SK-N-SH (cell line): ENCODE data around the gene G6PC1. TPM values are rescaled to one million over a fixed set of nuclear protein-coding genes. Genes with fewer than 3 reads are reported as not detected.

Source experiments
- CTCF ChIA-PET: fragments of 300-600, 350-600 bp; formaldehyde crosslinking; extraction: SDS; loops from one replicate; lab custom pipeline; 2021; lab: Yijun Ruan, JAX
- POLR2A ChIA-PET: fragments of 350-600 bp; sonication (Branson Sonifier 250); formaldehyde crosslinking; extraction: SDS; loops from one replicate; lab custom pipeline; 2020; ENCODE audit warnings: antibody characterized with exemption, inconsistent platforms; lab: Yijun Ruan, JAX
- DNase-seq: peaks from one replicate; pipeline ENCODE4 v3.0.0; 2012
- H2AFZ ChIP-seq: fragments of 200-600 bp; sonication (generic); 2 replicates; pipeline ENCODE4 v1.8.1; 2016; ENCODE audit warnings: antibody characterized with exemption, mild to moderate bottlenecking, low read depth
- H3F3A ChIP-seq: fragments of 200-600 bp; sonication (generic); replicated peaks from 2 replicates; pipeline ENCODE3; 2016; ENCODE audit warnings: antibody characterized with exemption, mild to moderate bottlenecking; ENCODE audit not compliant: insufficient read depth
- H3K27ac ChIP-seq, 2 experiments: fragments of 200-500 bp in 1 of 2; fragments of 200-600 bp in 1 of 2; sonication (Bioruptor generic) in 1 of 2; sonication (generic), shearing (Covaris generic) in 1 of 2; 2 replicates each; pipeline versions ENCODE4 v1.5.1 to v1.6.1; 2014 to 2016; ENCODE audit warnings: low read depth in 2 of 2, inconsistent platforms in 1 of 2, low read length in 1 of 2, mild to moderate bottlenecking in 1 of 2, mixed read lengths in 1 of 2
- H3K27me3 ChIP-seq: fragments of 200-600 bp; sonication (generic), shearing (Covaris generic); 2 replicates; pipeline ENCODE4 v1.6.1; 2016; ENCODE audit warnings: mixed run types; ENCODE audit not compliant: insufficient read depth
- H3K36me3 ChIP-seq, 2 experiments: fragments of 200-500 bp in 1 of 2; fragments of 200-600 bp in 1 of 2; sonication (Bioruptor generic) in 1 of 2; sonication (generic) in 1 of 2; replicated peaks in 1 of 2; 2 replicates each; pipeline versions ENCODE3 to v1.5.1; 2014 to 2016; ENCODE audit warnings: low read length in 1 of 2, mild to moderate bottlenecking in 1 of 2; ENCODE audit not compliant: insufficient read depth in 2 of 2, control insufficient read depth in 1 of 2
- H3K4me1 ChIP-seq, 2 experiments: fragments of 200-500 bp in 1 of 2; fragments of 200-600 bp in 1 of 2; sonication (Bioruptor generic) in 1 of 2; sonication (generic), shearing (Covaris generic) in 1 of 2; 2 replicates each; pipeline versions ENCODE4 v1.5.1 to v1.6.1; 2014 to 2016; ENCODE audit warnings: low read depth in 1 of 2, low read length in 1 of 2, mixed run types in 1 of 2; ENCODE audit not compliant: insufficient read depth in 2 of 2, control insufficient read depth in 1 of 2
- H3K4me2 ChIP-seq: fragments of 200-600 bp; sonication (generic), shearing (Covaris generic); 2 replicates; pipeline ENCODE4 v1.6.1; 2017; ENCODE audit warnings: mixed run types
- H3K4me3 ChIP-seq, 2 experiments: fragments of 200-500 bp in 1 of 2; fragments of 200-600 bp in 1 of 2; sonication (Bioruptor generic) in 1 of 2; sonication (generic), shearing (Covaris generic) in 1 of 2; 2 replicates each; pipeline versions ENCODE4 v1.5.1 to v1.8.1; 2014 to 2016; ENCODE audit warnings: low read depth in 2 of 2, inconsistent platforms in 1 of 2, low read length in 1 of 2, mild to moderate bottlenecking in 1 of 2, mixed read lengths in 1 of 2, moderate library complexity in 1 of 2
- H3K79me2 ChIP-seq: fragments of 200-600 bp; sonication (generic); 2 replicates; pipeline ENCODE4 v1.8.1; 2017; ENCODE audit warnings: mild to moderate bottlenecking; ENCODE audit not compliant: insufficient read depth
- H3K9ac ChIP-seq: fragments of 200-600 bp; sonication (generic); 2 replicates; pipeline ENCODE4 v1.6.1; 2017; ENCODE audit warnings: mixed run types
- H3K9me2 ChIP-seq: fragments of 200-600 bp; sonication (generic); 2 replicates; pipeline ENCODE4 v1.6.1; 2017; ENCODE audit warnings: mixed run types
- H3K9me3 ChIP-seq: fragments of 200-600 bp; sonication (generic); 2 replicates; pipeline ENCODE4 v1.6.1; 2017; ENCODE audit warnings: mixed run types, mild to moderate bottlenecking, moderate library complexity
- H4K20me1 ChIP-seq: fragments of 200-600 bp; sonication (generic); 2 replicates; pipeline ENCODE4 v1.6.1; 2017; ENCODE audit warnings: mild to moderate bottlenecking, mixed run types; ENCODE audit not compliant: insufficient read depth
- EZH2phosphoT487 ChIP-seq: fragments of 200-600 bp; sonication (generic); IDR thresholded peaks from 2 replicates; pipeline ENCODE4 v1.6.1; 2017; ENCODE audit warnings: low read depth, mixed run types, mild to moderate bottlenecking, antibody characterized with exemption, moderate library complexity, borderline replicate concordance
- FOXJ3 ChIP-seq: sonication (generic); formaldehyde crosslinking; IDR thresholded peaks from 2 replicates; pipeline ENCODE4 v1.5.1; 2020; ENCODE audit warnings: mild to moderate bottlenecking, missing genetic modification reagents
- FOXM1 ChIP-seq: IDR thresholded peaks from 2 replicates; pipeline ENCODE4 v1.4.0; 2012; ENCODE audit warnings: low read depth, mild to moderate bottlenecking
- GATA2 ChIP-seq: sonication (generic); formaldehyde crosslinking; IDR thresholded peaks from 2 replicates; pipeline ENCODE4 v1.5.0; 2020; ENCODE audit warnings: mild to moderate bottlenecking, missing genetic modification reagents
- MXI1 ChIP-seq: IDR thresholded peaks from 2 replicates; pipeline ENCODE4 v1.6.1; 2012; ENCODE audit warnings: mild to moderate bottlenecking, low read depth, low read length, improper control_type of control experiment
- POLR2AphosphoS5 ChIP-seq: IDR thresholded peaks from 2 replicates; pipeline ENCODE4 v1.6.1; 2012; ENCODE audit warnings: low read depth, low read length
- RCOR1 ChIP-seq: fragments of 150-350 bp; IDR thresholded peaks from 2 replicates; pipeline ENCODE4 v1.6.1; 2017; ENCODE audit warnings: antibody characterized with exemption, low read length
- RFX5 ChIP-seq: IDR thresholded peaks from 2 replicates; pipeline ENCODE4 v1.6.1; 2012; ENCODE audit warnings: mild to moderate bottlenecking, improper control_type of control experiment, low read length
- TEAD4 ChIP-seq: IDR thresholded peaks from 2 replicates; pipeline ENCODE4 v1.4.0; 2012; ENCODE audit warnings: mild to moderate bottlenecking, borderline replicate concordance; ENCODE audit not compliant: insufficient read depth
- WGBS: methylation state at CpG from one replicate; pipeline ENCODE4 v1.1.6; 2017; ENCODE audit warnings: low lambda C conversion rate; 5-methylcytosine and 5-hydroxymethylcytosine counted together
- polyA plus RNA-seq, 3 experiments: library from polyadenylated mRNA; depleted of rRNA; stranded (reverse); fragments of >200 nt; gene quantifications; 2 replicates each; pipeline ENCODE4 v1.2.3, GENCODE V29; 2012
- TF ChIP-seq, protein P1 (sequence below): IDR thresholded peaks from 2 replicates; pipeline ENCODE4 v1.6.1; 2012; ENCODE audit warnings: mild to moderate bottlenecking, low read depth, low read length, moderate library complexity
- TF ChIP-seq, protein P2 (sequence below): fragments of 150-350 bp; IDR thresholded peaks from 2 replicates; pipeline ENCODE4 v1.6.1; 2017; ENCODE audit warnings: antibody characterized with exemption, low read length, low read depth, borderline replicate concordance
- TF ChIP-seq, protein P3 (sequence below): IDR thresholded peaks from 2 replicates; pipeline ENCODE4 v1.4.0; 2012; ENCODE audit warnings: low read depth, borderline replicate concordance

G6PC1 gene
- polyA plus RNA-seq (2012; rRNA removed): not detected in 2 replicates
- polyA plus RNA-seq (2012; cell fraction: cytosol; rRNA removed): not detected in 2 replicates
- polyA plus RNA-seq (2012; cell fraction: nucleus; rRNA removed): not detected in 2 replicates

DNA sequence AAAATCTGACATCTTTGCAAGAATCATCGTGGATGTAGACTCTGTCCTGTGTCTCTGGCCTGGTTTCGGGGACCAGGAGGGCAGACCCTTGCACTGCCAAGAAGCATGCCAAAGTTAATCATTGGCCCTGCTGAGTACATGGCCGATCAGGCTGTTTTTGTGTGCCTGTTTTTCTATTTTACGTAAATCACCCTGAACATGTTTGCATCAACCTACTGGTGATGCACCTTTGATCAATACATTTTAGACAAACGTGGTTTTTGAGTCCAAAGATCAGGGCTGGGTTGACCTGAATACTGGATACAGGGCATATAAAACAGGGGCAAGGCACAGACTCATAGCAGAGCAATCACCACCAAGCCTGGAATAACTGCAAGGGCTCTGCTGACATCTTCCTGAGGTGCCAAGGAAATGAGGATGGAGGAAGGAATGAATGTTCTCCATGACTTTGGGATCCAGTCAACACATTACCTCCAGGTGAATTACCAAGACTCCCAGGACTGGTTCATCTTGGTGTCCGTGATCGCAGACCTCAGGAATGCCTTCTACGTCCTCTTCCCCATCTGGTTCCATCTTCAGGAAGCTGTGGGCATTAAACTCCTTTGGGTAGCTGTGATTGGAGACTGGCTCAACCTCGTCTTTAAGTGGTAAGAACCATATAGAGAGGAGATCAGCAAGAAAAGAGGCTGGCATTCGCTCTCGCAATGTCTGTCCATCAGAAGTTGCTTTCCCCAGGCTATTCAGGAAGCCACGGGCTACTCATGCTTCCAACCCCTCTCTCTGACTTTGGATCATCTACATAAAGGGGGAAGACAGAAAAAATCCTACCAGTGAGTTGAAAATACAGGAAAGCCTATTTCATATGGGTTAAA lies at the start of gene G6PC1:
Gene G6PC1 (plus strand): TSS at position 340 of the 872 bp plus-strand sequence. CDS start 78 bp downstream, at position 418.
- no peak for DNase-seq
- POLR2A ChIA-PET: no interaction called here

GRCh38 chr17:42850954-42851353 lies 49.6 kb upstream of the G6PC1 start, which contains the start of gene AOC3:
TSS of gene AOC3 (plus strand) at chr17:42851199. CDS start at chr17:42851344, 145 bp downstream.
- Histone ChIP-seq H4K20me1 (no peaks in the 10 kb centered on the region), H3K79me2 (no peaks in the 10 kb centered on the region), H3K4me3 (no peak within 1 kb of the TSS), H3K9me3 (no peaks in the 10 kb centered on the region), H3F3A (no peaks in the 10 kb centered on the region), H3K9ac (no peak within 1 kb of the TSS), H3K36me3 (peaks cover 0 to under 1% of the 10 kb centered on the region in 2 experiments), H3K4me2 (no peak within 1 kb of the TSS), H2AFZ (no peak within 1 kb of the TSS), H3K27me3 (no peaks in the 10 kb centered on the region), H3K4me1 (peaks cover 0 to 4% of the 10 kb centered on the region in 2 experiments; a peak in 1 of 4 replicates), H3K9me2 (no peaks in the 10 kb centered on the region)
- WGBS: 45% methylated on average over 8 of the region's 9 CpGs
- CTCF ChIA-PET: interaction anchor here (1.6 kb wide), 1 partner anchor 26 kb away, joined by 3 read pairs; no protein-coding TSS in a partner anchor
- DNase-seq: no peak
- TF ChIP-seq MXI1 (no peak), FOXJ3 (no peak), FOXM1 (no peak), RFX5 (no peak), TEAD4 (no peak), RCOR1 (no peak), POLR2AphosphoS5 (no peak), GATA2 (CRISPR knock-in tag) (no peak)
- TF ChIP-seq, protein P1, sequence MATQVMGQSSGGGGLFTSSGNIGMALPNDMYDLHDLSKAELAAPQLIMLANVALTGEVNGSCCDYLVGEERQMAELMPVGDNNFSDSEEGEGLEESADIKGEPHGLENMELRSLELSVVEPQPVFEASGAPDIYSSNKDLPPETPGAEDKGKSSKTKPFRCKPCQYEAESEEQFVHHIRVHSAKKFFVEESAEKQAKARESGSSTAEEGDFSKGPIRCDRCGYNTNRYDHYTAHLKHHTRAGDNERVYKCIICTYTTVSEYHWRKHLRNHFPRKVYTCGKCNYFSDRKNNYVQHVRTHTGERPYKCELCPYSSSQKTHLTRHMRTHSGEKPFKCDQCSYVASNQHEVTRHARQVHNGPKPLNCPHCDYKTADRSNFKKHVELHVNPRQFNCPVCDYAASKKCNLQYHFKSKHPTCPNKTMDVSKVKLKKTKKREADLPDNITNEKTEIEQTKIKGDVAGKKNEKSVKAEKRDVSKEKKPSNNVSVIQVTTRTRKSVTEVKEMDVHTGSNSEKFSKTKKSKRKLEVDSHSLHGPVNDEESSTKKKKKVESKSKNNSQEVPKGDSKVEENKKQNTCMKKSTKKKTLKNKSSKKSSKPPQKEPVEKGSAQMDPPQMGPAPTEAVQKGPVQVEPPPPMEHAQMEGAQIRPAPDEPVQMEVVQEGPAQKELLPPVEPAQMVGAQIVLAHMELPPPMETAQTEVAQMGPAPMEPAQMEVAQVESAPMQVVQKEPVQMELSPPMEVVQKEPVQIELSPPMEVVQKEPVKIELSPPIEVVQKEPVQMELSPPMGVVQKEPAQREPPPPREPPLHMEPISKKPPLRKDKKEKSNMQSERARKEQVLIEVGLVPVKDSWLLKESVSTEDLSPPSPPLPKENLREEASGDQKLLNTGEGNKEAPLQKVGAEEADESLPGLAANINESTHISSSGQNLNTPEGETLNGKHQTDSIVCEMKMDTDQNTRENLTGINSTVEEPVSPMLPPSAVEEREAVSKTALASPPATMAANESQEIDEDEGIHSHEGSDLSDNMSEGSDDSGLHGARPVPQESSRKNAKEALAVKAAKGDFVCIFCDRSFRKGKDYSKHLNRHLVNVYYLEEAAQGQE: no peak
- TF ChIP-seq, protein P2, sequence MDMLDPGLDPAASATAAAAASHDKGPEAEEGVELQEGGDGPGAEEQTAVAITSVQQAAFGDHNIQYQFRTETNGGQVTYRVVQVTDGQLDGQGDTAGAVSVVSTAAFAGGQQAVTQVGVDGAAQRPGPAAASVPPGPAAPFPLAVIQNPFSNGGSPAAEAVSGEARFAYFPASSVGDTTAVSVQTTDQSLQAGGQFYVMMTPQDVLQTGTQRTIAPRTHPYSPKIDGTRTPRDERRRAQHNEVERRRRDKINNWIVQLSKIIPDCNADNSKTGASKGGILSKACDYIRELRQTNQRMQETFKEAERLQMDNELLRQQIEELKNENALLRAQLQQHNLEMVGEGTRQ: no peak
- TF ChIP-seq, all 33 proteins: peak for 0
- POLR2A ChIA-PET: no interaction called here
- H3K27ac ChIP-seq: no peak within 1 kb of the TSS

More for the DNA sequence above, at the start of gene G6PC1:
- Histone ChIP-seq H3K27ac (no peak within 1 kb of the TSS), H3F3A (no peaks in the 10 kb centered on the region), H3K4me2 (no peak within 1 kb of the TSS), H3K27me3 (peaks cover 17% of the 10 kb centered on the region; the same call in 1 of the 2 replicates), H3K4me3 (no peak within 1 kb of the TSS)
- TF ChIP-seq EZH2phosphoT487 (no peak), FOXJ3 (no peak)
- TF ChIP-seq, protein P3, sequence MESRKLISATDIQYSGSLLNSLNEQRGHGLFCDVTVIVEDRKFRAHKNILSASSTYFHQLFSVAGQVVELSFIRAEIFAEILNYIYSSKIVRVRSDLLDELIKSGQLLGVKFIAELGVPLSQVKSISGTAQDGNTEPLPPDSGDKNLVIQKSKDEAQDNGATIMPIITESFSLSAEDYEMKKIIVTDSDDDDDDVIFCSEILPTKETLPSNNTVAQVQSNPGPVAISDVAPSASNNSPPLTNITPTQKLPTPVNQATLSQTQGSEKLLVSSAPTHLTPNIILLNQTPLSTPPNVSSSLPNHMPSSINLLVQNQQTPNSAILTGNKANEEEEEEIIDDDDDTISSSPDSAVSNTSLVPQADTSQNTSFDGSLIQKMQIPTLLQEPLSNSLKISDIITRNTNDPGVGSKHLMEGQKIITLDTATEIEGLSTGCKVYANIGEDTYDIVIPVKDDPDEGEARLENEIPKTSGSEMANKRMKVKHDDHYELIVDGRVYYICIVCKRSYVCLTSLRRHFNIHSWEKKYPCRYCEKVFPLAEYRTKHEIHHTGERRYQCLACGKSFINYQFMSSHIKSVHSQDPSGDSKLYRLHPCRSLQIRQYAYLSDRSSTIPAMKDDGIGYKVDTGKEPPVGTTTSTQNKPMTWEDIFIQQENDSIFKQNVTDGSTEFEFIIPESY: no peak
- TF ChIP-seq, all 33 proteins: peak for 0
- H3K36me3 ChIP-seq: no peaks in the 10 kb centered on the region
- H3K79me2 ChIP-seq: no peaks in the 10 kb centered on the region
- no peak within 1 kb of the TSS for H2AFZ ChIP-seq
- no peaks in the 10 kb centered on the region for H3K4me1 ChIP-seq
- no peaks in the 10 kb centered on the region for H4K20me1 ChIP-seq
- H3K9me2 ChIP-seq: no peaks in the 10 kb centered on the region
- WGBS: 48% methylated on average over 12 of the region's 12 CpGs
- no peak within 1 kb of the TSS for H3K9ac ChIP-seq
- no peaks in the 10 kb centered on the region for H3K9me3 ChIP-seq
- CTCF ChIA-PET: interaction anchor here (1.1 to 1.2 kb wide), 2 partner anchors 28 to 36 kb away, joined by 3 read pairs; no protein-coding TSS in a partner anchor
